Activated CD8-positive, alpha-beta memory T cell treated with anti-CD3 and anti-CD28 coated beads, Interleukin-2, amount 50 U/mL, for 1 hour (primary cell): Measurements from ENCODE around the gene HTR1B.

Experiments used
- DNase-seq: peaks from one replicate; pipeline ENCODE4 v3.0.0-alpha.2; 2020; ENCODE audit errors: extremely low read depth

Gene HTR1B

DNA sequence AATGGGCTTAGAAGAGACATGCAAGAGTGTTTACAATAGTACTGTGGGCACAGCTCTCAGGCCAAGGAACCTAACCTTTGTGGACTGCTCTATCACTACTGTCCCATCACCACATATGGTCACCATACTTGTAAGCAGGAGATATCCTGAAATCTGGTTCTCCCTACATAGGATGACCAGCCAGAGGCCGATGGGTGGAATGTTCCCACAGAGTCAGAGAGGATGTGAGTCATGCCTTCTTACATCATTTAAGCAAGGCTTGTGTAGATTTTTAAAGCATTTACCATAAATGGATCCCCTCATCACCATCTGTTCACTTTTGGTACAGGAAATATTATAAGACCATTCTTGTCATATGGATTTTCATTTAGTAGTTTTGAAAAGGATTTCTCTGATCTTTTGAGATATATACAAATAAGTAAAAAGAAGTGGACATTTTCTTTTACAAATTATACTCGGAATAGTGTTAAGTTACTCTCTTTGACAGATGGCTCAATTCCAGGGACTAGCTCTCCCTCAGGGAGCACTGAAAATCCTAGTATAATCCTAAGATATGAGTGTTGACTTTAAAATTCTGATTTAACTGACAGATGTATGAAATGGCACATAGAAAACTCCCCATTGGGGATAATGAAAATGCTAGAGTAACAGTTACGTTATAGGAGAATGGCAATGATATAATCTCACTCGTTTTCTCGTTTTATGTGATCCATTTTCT lies 6.6 kb downstream of the HTR1B start:
- no peak for DNase-seq

DNA sequence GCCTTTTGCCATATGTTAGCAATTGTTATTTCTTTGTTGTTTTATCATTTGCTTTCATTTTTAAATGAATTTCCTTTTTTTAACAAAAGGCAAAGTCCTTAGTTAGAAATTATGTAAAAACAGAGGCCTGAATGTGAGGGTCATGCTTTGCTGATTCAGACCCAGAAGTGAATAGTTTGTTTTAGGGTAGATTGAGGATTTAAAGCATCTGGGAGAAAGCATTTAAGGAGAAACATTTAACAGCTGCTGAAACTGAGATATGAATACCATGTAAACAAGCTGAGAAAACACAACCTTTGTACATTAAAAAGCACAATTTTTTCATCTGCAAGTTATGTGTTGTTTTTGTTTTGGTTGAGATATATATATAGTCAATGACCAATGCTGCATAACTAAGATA lies 8.0 kb downstream of the HTR1B start:
- no peak for DNase-seq

GRCh38 chr6:77454386-77454785 lies 8.9 kb downstream of the HTR1B start:
- no peak for DNase-seq

DNA sequence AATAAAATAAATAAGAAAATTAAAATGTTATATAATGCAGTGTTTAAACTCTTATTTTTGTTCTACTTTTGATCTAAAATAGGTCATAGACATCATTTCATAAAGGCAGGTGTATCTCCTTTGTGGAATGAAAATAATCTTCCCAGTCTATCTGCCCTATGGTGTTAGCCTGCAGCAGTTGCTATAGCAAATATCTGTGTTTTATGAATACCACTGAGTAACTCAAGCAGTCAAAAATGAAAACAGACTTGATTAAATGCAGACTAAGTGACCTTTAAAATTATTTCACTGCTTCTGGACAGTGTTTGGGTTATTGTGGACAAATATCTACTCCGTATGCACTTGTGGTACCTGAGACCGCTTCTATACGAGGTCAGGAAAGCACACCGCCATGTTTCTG lies 11.8 kb downstream of the HTR1B start:
- DNase-seq: no peak

DNA sequence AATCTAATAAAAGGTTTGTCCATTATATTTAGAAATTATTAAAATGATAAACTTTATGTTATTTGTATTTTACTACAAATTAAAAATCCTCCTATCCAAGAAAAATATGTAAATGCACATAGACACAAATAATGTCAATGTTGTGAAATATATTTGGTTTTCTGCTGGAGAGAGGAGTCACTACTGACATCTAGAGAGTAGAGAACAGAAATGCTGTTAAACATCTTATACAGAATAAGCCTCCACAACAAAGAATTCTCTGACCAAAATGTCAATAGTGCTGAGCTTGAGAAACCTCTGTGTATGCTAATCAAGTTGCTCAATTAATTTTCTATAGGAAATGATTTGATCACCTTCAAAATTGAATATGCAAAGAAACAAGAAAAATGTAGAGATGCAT lies 12.4 kb downstream of the HTR1B start:
- no peak for DNase-seq

GRCh38 chr6:77448546-77448945 lies 14.7 kb downstream of the HTR1B start:
- no peak for DNase-seq

DNA sequence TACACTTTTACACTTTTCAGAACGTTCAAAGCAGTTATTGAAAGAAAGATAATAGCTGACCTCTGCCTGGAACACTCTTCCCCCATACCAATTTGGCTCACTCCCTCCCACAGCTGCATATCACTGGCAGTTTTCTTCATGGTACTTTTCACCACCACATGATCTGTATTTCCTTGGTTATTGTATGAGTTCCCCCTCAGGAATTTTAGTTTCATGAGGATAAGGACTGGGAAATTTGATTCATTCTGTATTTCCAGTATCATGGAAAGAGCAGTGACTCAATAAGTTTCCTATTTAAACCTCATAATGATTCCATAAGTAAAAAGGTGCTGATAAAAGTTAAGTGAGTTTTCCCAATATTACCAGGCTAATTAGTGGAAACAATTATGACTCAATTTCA lies 16.0 kb downstream of the HTR1B start:
- no peak for DNase-seq

GRCh38 chr6:77446249-77446648 lies 17.0 kb downstream of the HTR1B start:
- no peak for DNase-seq

DNA sequence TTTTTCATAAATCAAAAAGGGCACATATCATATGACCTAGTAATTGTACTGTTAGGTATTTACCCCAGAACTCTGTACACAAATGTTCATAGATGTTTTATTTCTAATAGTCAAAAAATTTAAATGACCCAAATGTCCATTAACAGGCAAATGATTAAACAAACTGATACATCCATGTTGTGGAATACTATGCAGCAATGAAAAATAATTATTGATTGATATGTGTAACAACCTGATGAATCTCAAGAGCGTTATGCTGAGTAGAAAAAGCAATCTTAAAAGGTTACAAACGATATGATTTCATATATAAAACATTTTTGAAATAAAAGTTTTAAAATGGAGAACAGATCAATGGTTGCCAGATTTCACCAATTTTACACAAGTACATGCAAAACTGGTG lies 18.1 kb downstream of the HTR1B start:
- no peak for DNase-seq

DNA sequence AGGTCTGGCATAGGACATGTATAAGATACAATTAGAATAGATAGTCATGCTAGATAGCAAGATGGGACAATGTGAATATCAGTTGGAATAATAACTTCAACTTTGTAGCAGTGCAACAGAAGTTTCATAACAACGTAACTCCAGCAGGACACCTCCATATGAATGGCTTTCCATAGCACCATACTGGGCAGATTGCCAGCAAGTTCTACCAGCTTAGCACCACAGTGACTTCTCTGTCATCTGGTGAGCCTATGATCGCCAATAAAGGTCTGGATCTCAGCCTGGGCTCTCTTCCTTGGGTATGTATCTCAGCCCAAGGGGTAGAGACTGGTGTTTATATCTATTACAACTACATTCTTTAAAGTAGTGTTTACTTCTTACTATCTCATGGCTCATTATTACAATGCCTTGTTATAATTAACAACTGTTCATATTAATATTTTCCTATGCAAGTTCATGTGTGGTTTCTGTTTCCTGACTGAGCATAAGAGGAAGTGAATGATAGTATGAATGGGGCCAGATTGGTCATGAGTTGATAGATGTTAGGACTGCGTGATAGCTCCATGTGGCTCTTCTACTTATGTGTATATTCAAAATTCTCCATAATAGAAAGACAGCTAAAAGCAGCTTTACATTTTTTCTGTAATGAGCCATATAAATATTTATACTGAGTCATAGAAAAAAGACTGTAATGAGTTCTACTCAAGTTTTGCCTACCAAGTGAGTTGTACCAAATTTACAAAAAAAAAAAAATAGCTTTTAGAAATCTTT lies 22.9 kb downstream of the HTR1B start:
- DNase-seq: no peak

GRCh38 chr6:77433888-77434287 lies 29.4 kb downstream of the HTR1B start:
- no peak for DNase-seq

DNA sequence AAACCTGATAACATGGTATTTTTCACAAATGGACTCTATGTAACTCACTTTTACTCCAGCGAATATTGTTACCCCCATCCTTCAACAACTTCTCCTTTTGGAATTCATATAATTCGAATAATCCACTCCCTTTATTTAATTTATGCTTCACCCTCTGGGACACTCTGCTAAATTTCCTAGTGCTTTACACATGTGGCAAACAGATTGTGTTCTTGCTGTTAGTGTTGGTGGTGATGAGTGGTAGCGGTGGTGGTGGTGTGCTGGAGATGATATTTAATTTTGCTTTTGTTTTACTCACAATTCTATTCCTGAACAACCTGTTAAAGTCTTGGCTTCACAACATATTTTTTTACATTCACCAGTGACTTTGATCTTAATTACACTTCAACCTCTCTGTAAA lies 32.8 kb downstream of the HTR1B start:
- no peak for DNase-seq

DNA sequence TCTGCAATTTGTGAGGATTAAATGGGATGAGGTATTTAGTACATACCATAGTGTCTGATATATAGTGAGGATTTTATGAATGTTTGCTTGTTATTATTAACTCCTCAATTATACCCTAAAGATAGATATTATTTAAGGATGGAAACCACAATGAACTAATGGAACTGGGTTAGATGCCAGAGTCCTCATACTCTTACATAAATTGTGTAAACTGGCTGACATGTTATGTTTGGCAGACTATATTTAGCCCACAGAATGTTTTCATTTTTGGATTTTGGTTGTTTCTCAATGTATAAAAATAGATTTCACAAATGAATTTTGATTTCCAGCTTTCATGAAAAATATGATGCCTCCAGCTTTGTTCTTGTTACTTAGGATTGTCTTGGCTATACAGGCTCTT lies 37.6 kb downstream of the HTR1B start:
- DNase-seq: no peak

- no peak for DNase-seq
Measured at GRCh38 chr6:77425216-77425615, 38.1 kb downstream of the HTR1B start.

DNA sequence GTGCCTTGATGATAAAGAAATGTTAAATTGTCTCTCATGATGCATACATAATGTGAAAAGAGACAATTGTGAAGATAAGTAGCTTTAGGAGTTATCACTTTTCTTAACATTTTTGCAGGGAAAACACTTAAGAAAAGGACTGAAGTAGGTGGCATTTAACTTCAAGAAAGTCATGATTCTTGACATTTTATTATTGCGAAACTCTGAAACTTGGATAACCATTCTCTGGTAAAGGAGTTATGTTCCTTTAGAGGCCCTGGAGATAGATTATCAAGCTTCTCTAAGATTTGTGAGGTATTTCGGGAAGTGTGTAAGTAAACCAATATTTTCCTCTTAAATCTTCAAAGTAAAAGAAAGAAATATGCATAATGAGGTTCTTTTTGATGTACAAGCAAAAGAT lies 38.5 kb downstream of the HTR1B start:
- DNase-seq: no peak

- no peak for DNase-seq
Measured at GRCh38 chr6:77416839-77417238, 46.5 kb downstream of the HTR1B start.

GRCh38 chr6:77415706-77416105 lies 47.6 kb downstream of the HTR1B start:
- DNase-seq: no peak
